Mesodermal cell (in vitro differentiated cells): Measurements from ENCODE around the gene AOAH.

Experiments used
- H3K27ac ChIP-seq: 2 replicates; pipeline ENCODE4 v1.7.0; 2013; ENCODE audit warnings: mild to moderate bottlenecking, low read depth, low read length, moderate library complexity; ENCODE audit not compliant: severe bottlenecking
- H3K36me3 ChIP-seq: 2 replicates; pipeline ENCODE4 v1.7.1; 2013; ENCODE audit warnings: mild to moderate bottlenecking, low read length, moderate library complexity; ENCODE audit not compliant: control insufficient read depth, insufficient read depth
- H3K4me1 ChIP-seq: one replicate; pipeline ENCODE4 v1.7.1; 2013; ENCODE audit warnings: mild to moderate bottlenecking, low read length; ENCODE audit not compliant: insufficient read depth, control insufficient read depth, poor library complexity, severe bottlenecking
- H3K4me3 ChIP-seq: 2 replicates; pipeline ENCODE4 v1.7.0; 2013; ENCODE audit warnings: low read length, control low read depth, mild to moderate bottlenecking; ENCODE audit not compliant: insufficient read depth, poor library complexity, severe bottlenecking; ENCODE audit errors: extremely low read depth
- H3K9me3 ChIP-seq: 2 replicates; pipeline ENCODE4 v1.7.1; 2013; ENCODE audit warnings: mild to moderate bottlenecking, low read length, moderate library complexity; ENCODE audit not compliant: control insufficient read depth
- WGBS, 2 experiments: methylation state at CpG; one replicate each; pipeline ENCODE4 v1.1.5; 2013; ENCODE audit warnings: missing lambda C conversion rate in 2 of 2; ENCODE audit not compliant: insufficient coverage in 2 of 2; 5-methylcytosine and 5-hydroxymethylcytosine counted together

Gene AOAH

DNA sequence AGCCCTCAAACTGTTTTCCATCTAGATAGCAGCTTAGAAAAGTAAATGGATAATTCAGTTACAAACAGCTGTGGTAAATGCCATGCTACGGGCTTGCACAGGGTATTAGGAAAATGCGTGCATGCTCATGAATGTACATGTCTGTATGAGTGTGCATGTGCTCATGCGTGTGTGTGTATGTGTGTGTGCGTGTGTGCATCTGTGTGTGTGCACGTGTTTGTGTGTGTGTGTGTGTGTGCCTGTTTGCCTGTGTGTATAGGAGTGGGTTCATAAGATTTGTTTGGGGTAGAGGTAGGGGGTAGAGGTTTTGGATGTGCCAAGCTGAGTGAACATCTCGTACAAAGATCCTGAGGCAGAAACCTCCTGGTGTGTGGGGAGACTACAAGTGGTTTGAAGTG lies 52.9 kb downstream of the AOAH start:
- Histone ChIP-seq H3K36me3 (no peaks in the 10 kb centered on the region), H3K9me3 (no peaks in the 10 kb centered on the region), H3K27ac (no peak overlapping the region), H3K4me1 (peaks cover 4% of the 10 kb centered on the region), H3K4me3 (no peak overlapping the region)
- 77 to 85% methylated on average over 3 to 6 of the region's 6 CpGs for WGBS, 2 experiments

DNA sequence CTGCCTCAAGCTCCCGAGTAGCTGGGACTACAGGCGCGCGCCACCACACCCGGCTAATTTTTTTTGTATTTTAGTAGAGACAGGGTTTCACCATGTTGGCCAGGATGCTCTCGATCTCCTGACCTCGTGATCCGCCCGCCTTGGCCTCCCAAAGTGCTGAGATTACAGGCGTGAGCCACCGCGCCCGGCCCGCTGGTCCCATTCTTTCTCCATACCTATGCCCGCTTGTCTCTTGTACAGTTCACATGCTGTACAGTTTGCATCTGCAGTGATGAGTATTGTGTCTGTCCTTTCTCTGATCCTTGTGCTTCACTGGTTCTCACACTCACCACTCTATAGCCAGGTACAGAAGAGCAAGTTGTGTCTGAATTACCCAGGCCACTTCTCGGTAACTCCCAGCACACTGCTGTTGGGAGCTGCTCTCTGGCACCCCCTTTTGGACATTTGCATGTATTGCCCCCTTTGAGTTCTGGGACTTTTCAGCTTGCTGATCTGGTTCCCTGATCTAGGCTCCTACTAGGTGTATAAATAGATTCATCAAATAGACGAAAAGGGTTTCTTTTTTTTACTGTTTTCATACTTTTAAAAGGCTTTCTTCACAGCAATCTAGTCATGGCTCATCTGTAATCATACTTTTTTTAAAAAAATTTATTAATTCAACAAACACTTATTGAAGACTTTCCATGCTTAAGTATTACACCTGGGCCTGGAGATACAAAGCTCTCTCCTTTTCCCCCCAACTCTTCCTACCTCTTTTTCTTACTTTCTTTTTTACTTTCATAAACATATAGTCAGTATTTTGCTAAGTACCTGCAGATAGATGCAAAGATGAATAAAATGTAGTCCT lies 53.5 kb downstream of the AOAH start:
- 88 to 95% methylated on average over 8 to 16 of the region's 17 CpGs for WGBS, 2 experiments
- Histone ChIP-seq H3K9me3 (no peaks in the 10 kb centered on the region), H3K4me3 (no peak overlapping the region), H3K4me1 (peaks cover 4% of the 10 kb centered on the region), H3K36me3 (no peaks in the 10 kb centered on the region), H3K27ac (no peak overlapping the region)

DNA sequence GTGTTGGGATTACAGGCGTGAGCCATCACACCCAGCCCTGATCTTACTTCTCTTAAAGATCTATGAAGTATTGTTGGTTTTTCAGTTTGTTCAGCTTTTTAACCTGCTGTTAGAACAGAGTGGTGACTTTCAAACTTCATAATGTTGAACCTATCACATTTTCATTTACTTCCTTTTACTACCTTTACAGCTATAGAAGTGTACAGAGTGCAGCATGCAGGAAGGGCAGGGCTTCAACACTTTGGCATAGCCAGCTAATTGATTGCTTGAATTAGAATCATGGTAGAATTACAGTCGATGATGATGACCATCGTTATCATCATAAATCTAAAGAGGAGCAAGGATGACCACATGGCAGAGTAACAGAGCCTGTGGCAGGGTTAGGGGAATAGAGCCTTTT lies 55.5 kb downstream of the AOAH start:
- H3K27ac ChIP-seq, result no peak overlapping the region
- no peaks in the 10 kb centered on the region for H3K36me3 ChIP-seq
- no peaks in the 10 kb centered on the region for H3K9me3 ChIP-seq
- peaks cover 4% of the 10 kb centered on the region for H3K4me1 ChIP-seq
- 50% methylated on average over 2 of the region's 3 CpGs; no CpG with 5 or more reads in 1 of the 2 experiments for WGBS, 2 experiments
- no peak overlapping the region for H3K4me3 ChIP-seq

DNA sequence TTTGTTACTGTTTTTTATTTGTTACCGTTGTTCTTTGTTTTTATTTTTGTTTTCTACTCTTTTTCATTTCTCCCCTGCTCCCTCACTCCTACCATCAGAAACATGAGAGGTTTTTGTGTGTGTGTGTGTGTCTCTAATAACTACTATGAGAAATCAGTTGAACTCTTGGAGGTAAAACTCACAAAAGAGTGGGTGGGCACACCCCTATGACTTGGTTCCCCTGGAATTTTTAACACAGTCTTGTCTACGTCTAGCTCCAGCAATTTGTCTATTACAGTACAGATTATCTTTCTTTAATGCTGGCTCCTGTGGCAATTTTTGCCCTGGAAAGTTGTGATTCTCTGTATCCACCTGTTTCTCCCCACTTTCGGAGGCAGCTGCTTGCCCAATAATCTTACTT lies 56.2 kb downstream of the AOAH start:
- WGBS, 2 experiments, result no CpG with 5 or more reads among the region's 3 CpGs
- peaks cover 4% of the 10 kb centered on the region for H3K4me1 ChIP-seq
- no peaks in the 10 kb centered on the region for H3K36me3 ChIP-seq
- no peak overlapping the region for H3K4me3 ChIP-seq
- H3K27ac ChIP-seq, result no peak overlapping the region
- H3K9me3 ChIP-seq, result no peaks in the 10 kb centered on the region

DNA sequence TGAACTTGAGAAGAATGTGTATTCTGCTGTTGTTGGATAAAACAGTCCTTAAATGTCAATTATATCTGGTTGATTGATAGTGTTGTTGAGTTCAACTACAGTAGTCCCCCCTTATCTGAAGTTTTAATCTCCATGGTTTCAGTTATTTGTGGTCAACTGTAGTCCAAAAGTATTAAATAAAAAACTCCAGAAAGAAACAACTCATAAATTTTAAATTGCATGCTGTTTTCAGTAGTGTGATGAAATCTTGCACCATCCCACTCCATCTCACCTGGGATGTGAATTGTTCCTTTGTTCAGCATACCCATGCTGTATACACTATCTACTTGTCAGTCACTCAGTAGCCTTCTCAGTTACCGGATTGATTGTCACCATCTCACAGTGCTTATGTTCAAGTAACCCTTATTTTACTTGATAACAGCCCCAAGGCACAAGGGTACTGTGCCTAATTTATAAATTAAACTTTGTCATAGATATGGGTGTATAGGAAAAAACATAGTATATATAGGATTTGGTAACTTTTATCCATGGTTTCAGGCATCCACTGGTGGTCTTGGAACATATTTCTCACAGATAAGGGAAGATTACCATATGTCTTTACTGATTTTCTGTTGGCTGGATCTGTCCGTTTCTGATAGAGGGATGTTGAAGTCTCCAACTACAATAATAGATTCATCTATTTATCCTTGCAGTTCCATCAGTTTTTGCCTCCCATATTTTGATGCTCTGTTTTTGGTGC lies 57.1 kb downstream of the AOAH start:
- WGBS, 2 experiments, result no CpG with 5 or more reads among the region's 2 CpGs
- Histone ChIP-seq H3K4me1 (peaks cover 4% of the 10 kb centered on the region), H3K36me3 (no peaks in the 10 kb centered on the region), H3K9me3 (no peaks in the 10 kb centered on the region), H3K4me3 (no peak overlapping the region), H3K27ac (no peak overlapping the region)

DNA sequence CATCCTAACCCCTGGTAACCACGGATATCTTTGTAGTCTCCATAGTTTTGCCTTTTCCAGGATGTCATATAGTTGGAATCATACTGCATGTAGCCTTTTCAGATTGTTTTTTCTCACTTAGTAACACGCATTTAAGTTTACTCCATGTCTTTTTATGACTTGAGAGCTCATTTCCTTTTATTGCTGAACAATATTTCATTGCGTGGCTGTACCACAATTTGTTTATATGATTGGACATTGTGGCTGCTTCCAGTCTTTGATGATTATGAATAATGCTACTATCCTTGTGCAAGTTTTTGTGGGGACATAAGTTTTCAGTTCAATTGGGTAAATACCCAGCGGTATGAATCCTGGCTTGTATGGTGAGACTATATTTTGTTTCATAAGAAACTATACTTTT lies 60.8 kb downstream of the AOAH start:
- H3K4me3 ChIP-seq, result no peak overlapping the region
- no peaks in the 10 kb centered on the region for H3K9me3 ChIP-seq
- H3K36me3 ChIP-seq, result no peaks in the 10 kb centered on the region
- peaks cover 24% of the 10 kb centered on the region for H3K4me1 ChIP-seq
- no peak overlapping the region for H3K27ac ChIP-seq
- 89 to 94% methylated on average over 3 of the region's 4 CpGs for WGBS, 2 experiments

DNA sequence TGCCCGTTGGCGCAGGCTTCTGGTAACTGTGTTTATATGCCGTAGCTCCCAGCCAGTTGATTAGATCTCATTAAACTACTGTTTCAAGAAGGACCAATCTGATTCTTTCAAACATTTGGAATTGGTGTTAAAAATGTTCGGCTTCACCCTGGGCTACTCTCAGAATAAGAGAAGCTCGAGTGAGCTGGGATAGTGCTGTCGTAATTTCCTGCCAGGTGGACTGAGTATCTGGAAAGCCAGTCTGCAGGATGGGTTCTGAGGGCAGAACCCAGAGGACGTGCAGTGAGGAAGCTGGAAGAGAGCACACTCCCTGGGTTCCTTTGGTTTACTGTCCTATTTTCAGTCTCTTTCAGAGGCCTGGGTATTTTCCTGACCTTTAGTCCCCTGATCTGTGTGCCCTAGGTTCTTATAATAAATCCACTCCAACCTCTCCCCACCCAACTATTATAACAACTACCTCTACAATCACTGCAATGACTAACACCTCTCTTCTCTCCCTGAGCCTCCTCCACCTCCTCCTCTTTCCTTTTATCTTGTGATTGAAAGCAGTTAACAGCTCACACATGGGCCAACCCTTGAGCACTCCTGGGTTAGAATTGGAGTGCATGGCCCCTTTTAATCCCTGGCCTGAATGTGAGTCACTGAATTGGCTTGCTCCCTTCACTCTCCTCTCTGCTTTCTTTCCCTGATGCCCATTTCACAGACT lies 63.0 kb downstream of the AOAH start:
- WGBS, 2 experiments, result 60 to 77% methylated on average over 4 of the region's 7 CpGs
- Histone ChIP-seq H3K27ac (no peak overlapping the region), H3K4me3 (no peak overlapping the region), H3K9me3 (no peaks in the 10 kb centered on the region), H3K4me1 (peaks cover 25% of the 10 kb centered on the region), H3K36me3 (no peaks in the 10 kb centered on the region)

DNA sequence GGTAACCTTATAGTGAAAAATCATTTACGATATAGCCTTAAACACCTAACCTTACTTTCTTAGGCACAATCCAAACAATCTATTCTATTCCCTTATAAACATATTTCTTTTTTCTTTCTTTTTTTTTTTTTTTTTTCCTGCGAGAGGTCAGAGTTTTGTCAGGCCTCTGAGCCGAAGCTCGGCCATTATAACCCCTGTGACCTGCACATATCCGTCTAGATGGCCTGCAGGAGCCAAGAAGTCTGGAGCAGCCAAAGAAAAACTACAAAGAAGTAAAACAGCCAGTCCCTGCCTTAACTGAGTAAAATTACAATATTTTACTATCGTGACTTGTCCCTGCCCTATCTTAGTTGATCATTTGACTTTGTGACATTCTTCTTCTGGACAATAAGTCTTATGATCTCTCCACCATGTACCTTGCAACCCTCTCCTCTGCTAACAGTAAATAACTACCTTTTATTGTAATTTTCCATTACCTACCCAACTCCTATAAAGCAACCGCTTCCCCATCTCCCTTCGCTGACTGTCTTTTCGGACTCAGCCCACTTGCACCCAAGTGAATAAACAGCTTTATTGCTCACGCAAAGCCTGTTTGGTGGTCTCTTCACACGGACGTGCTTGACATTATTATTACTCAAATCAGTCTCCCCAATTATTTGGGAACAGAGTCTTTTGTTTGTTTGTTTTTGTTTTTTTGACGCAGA lies 64.5 kb downstream of the AOAH start:
- Histone ChIP-seq H3K27ac (peak overlapping the region; percentile 73), H3K36me3 (no peaks in the 10 kb centered on the region), H3K4me3 (no peak overlapping the region), H3K9me3 (no peaks in the 10 kb centered on the region), H3K4me1 (peaks cover 25% of the 10 kb centered on the region)
- WGBS, 2 experiments, result 87 to 93% methylated on average over 11 to 12 of the region's 13 CpGs

DNA sequence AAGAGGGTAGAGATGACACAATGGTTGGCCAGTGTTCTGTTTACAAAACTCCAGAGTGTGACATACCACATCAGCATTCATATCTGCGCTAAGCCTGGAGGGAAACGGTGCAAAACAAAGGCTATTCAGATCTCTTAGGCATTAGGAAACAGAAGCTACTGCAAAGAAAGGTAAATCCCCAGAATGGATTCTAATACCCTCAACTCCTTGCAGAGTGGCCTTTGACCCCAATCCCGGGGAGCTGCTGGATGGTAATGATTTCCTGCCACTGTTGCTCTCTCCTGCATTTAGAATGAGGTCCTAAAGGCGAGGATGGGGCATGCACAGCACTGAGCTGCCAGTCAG lies 65.2 kb downstream of the AOAH start:
- Histone ChIP-seq H3K27ac (peak overlapping the region; percentile 73), H3K36me3 (no peaks in the 10 kb centered on the region), H3K4me3 (no peak overlapping the region), H3K9me3 (no peaks in the 10 kb centered on the region), H3K4me1 (peaks cover 25% of the 10 kb centered on the region)
- WGBS, 2 experiments, result 46 to 48% methylated on average over 3 to 4 of the region's 4 CpGs

DNA sequence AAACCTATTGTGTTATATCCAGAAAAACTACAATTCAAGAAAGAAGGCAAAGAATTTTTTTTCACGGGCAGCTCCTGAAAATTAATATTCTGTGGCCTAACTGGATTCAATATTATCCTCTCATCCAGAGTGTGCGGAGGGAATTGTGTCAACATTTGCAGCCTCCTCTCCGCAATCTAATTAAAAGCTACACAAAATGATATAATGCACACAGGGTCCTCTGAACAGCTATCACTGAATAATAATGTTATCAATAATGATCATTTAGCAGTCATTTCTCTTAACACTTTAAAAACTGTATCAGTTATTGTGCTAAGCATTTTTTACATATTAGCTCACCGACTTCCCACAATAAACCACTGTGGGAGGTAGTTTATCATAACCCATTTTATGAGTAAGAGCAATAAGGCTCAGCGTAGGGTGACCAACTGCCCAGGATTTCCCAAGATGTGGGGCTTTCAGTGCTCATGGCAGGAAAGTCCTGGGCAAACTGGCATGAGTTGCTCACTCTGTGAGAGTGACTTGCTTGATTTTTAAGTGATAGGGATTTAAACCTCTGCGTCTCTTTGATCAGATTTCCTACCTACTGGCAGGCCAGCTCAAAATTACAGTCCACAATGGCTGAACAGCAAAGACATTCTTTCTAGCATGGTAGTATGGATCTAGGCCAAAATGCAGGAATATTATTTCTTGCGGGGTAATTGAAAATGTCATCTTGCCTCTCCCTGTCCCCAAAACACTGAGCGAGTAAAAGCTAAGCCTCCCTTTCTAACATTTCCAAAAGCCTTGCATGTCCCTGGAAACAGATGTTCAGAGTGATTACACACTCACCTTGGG lies 65.7 kb downstream of the AOAH start:
- H3K9me3 ChIP-seq, result no peaks in the 10 kb centered on the region
- peaks cover 26% of the 10 kb centered on the region for H3K4me1 ChIP-seq
- H3K27ac ChIP-seq, result peak overlapping the region; percentile 73
- 83 to 90% methylated on average over 1 to 2 of the region's 8 CpGs for WGBS, 2 experiments
- H3K36me3 ChIP-seq, result no peaks in the 10 kb centered on the region
- no peak overlapping the region for H3K4me3 ChIP-seq
